Measurements from ENCODE around the gene MBTPS1.

MBTPS1 gene

GRCh38 chr16:84098939-84099338, 17.8 kb downstream of the MBTPS1 start:
- DNase-seq (ENCODE audit: low read depth): no peak

- DNase-seq (ENCODE audit: low read depth): no peak
These were observed 20.2 kb downstream of the MBTPS1 start for GRCh38 chr16:84096447-84097005.

- DNase-seq (ENCODE audit: low read depth): no peak
These were observed 21.3 kb downstream of the MBTPS1 start for GRCh38 chr16:84095466-84095865.

GRCh38 chr16:84093879-84094270, 22.9 kb downstream of the MBTPS1 start:
- DNase-seq (ENCODE audit: low read depth): no peak

- no peak for DNase-seq (ENCODE audit: low read depth)
These were observed 23.4 kb downstream of the MBTPS1 start for GRCh38 chr16:84093120-84093878.

GRCh38 chr16:84091460-84091859, 25.3 kb downstream of the MBTPS1 start:
- no peak for DNase-seq (ENCODE audit: low read depth)

GRCh38 chr16:84090211-84090610, 26.5 kb downstream of the MBTPS1 start:
- no peak for DNase-seq (ENCODE audit: low read depth)

GRCh38 chr16:84088695-84089395, 27.9 kb downstream of the MBTPS1 start:
- DNase-seq (ENCODE audit: low read depth): no peak

GRCh38 chr16:84087466-84088151, 29.1 kb downstream of the MBTPS1 start:
- no peak for DNase-seq (ENCODE audit: low read depth)

GRCh38 chr16:84087001-84087400, 29.7 kb downstream of the MBTPS1 start:
- no peak for DNase-seq (ENCODE audit: low read depth)

- no peak for DNase-seq (ENCODE audit: low read depth)
These were observed 30.4 kb downstream of the MBTPS1 start for GRCh38 chr16:84086341-84086740.

- no peak for DNase-seq (ENCODE audit: low read depth)
These were observed 31.0 kb downstream of the MBTPS1 start for GRCh38 chr16:84085773-84086172.

GRCh38 chr16:84085271-84085667, 31.5 kb downstream of the MBTPS1 start:
- no peak for DNase-seq (ENCODE audit: low read depth)

- DNase-seq (ENCODE audit: low read depth): peak; percentile 36
These were observed 32.0 kb downstream of the MBTPS1 start for GRCh38 chr16:84084570-84085270.

- DNase-seq (ENCODE audit: low read depth): no peak
These were observed 33.7 kb downstream of the MBTPS1 start for GRCh38 chr16:84082835-84083569.

- no peak for DNase-seq (ENCODE audit: low read depth)
These were observed 34.6 kb downstream of the MBTPS1 start for GRCh38 chr16:84082110-84082509.

- DNase-seq (ENCODE audit: low read depth): no peak
These were observed 35.2 kb downstream of the MBTPS1 start for GRCh38 chr16:84081446-84081989.

- DNase-seq (ENCODE audit: low read depth): no peak
These were observed 35.9 kb downstream of the MBTPS1 start for GRCh38 chr16:84080813-84081212.

GRCh38 chr16:84080378-84080777, 36.4 kb downstream of the MBTPS1 start:
- no peak for DNase-seq (ENCODE audit: low read depth)

- DNase-seq (ENCODE audit: low read depth): no peak
These were observed 37.1 kb downstream of the MBTPS1 start for GRCh38 chr16:84079664-84080063.

- DNase-seq (ENCODE audit: low read depth): no peak
These were observed 41.4 kb downstream of the MBTPS1 start for GRCh38 chr16:84075376-84075775.
